Caco-2 (cell line): ENCODE measurements around the gene MSMB. TPM values are rescaled to one million over a fixed set of nuclear protein-coding genes. Genes with fewer than 3 reads are reported as not detected.

Experiments used
- BruUV-seq: library from RNA; stranded (reverse); fragments of 400-500 nt; replicated peaks from 2 replicates; lab custom pipeline; 2021; lab: Mats Ljungman, UMichigan
- CTCF ChIA-PET: fragments of 300-600 bp; sonication (Branson Sonifier 250); formaldehyde crosslinking; loops from one replicate; lab custom pipeline; 2022; ENCODE audit warnings: antibody characterized with exemption; lab: Charles Lee
- POLR2A ChIA-PET: fragments of 300-600 bp; sonication (Branson Sonifier 250); formaldehyde crosslinking; loops from one replicate; lab custom pipeline; 2022; ENCODE audit warnings: antibody characterized with exemption; lab: Charles Lee
- DNase-seq, 2 experiments: peaks; one replicate each; pipeline versions ENCODE4 v3.0.0 to v3.0.0-alpha.2; 2020 to 2022
- H3K27me3 ChIP-seq: replicated peaks from 2 replicates; pipeline ENCODE4 v1.6.0; 2011; ENCODE audit warnings: low read length; ENCODE audit not compliant: control insufficient read depth, insufficient read depth
- H3K36me3 ChIP-seq: 2 replicates; pipeline ENCODE4 v1.5.1; 2011; ENCODE audit warnings: low read length; ENCODE audit not compliant: control insufficient read depth, insufficient read depth
- H3K4me1 ChIP-seq: fragments of 250-450 bp; sonication (Bioruptor Pico); 2 replicates; pipeline ENCODE4 v1.5.1; 2020; ENCODE audit warnings: mild to moderate bottlenecking
- H3K4me3 ChIP-seq: 2 replicates; pipeline ENCODE4 v1.5.1; 2011; ENCODE audit warnings: low read depth, mild to moderate bottlenecking, control low read depth, low read length
- H3K9me3 ChIP-seq: fragments of 250-450 bp; sonication (Bioruptor Pico); 2 replicates; pipeline ENCODE4 v1.5.1; 2020; ENCODE audit warnings: mild to moderate bottlenecking, moderate library complexity
- H3K27ac Mint-ChIP-seq: one replicate; pipeline ENCODE4 v1.8.0; 2022; ENCODE audit warnings: mixed read lengths; ENCODE audit not compliant: unreplicated experiment
- H3K27me3 Mint-ChIP-seq: one replicate; pipeline ENCODE4 v1.8.0; 2022; ENCODE audit warnings: mixed read lengths; ENCODE audit not compliant: insufficient read depth, unreplicated experiment
- H3K36me3 Mint-ChIP-seq: one replicate; pipeline ENCODE4 v1.8.0; 2022; ENCODE audit warnings: mild to moderate bottlenecking, mixed read lengths; ENCODE audit not compliant: insufficient read depth, unreplicated experiment
- H3K4me1 Mint-ChIP-seq: one replicate; pipeline ENCODE4 v1.8.0; 2022; ENCODE audit warnings: low read depth, mixed read lengths; ENCODE audit not compliant: unreplicated experiment
- H3K4me3 Mint-ChIP-seq: one replicate; pipeline ENCODE4 v1.8.0; 2022; ENCODE audit warnings: mild to moderate bottlenecking, moderate library complexity, mixed read lengths; ENCODE audit not compliant: unreplicated experiment
- H3K9me3 Mint-ChIP-seq: one replicate; pipeline ENCODE4 v1.8.0; 2022; ENCODE audit warnings: mixed read lengths; ENCODE audit not compliant: unreplicated experiment
- CTCF ChIP-seq, 2 experiments: fragments of 200-600 bp in 1 of 2; IDR thresholded peaks; 1 replicate in 1 of 2; 2 replicates in 1 of 2; pipeline versions ENCODE4 v1.5.1 to v1.8.0; 2011 to 2022; ENCODE audit warnings: antibody characterized with exemption in 1 of 2, control low read depth in 1 of 2, inconsistent platforms in 1 of 2, low read depth in 1 of 2, low read length in 1 of 2, mild to moderate bottlenecking in 1 of 2, moderate library complexity in 1 of 2; ENCODE audit not compliant: insufficient read depth in 1 of 2, severe bottlenecking in 1 of 2, unreplicated experiment in 1 of 2
- intact Hi-C: fragments of 100-400 bp; cut with micrococcal nuclease; formaldehyde crosslinking; loops from one replicate; pipeline ENCODE4 v1.10.0; 2022; ENCODE audit not compliant: unreplicated experiment
- total RNA-seq: library from RNA; stranded (reverse); gene quantifications from 2 replicates; pipeline ENCODE4 v1.2.3, GENCODE V29; 2022

MSMB gene
- total RNA-seq, 1 experiment from 2014 or later: 0.84 TPM

- intact Hi-C loops: loop anchor here (1.0 to 10.0 kb wide), 2 partner anchors 20 to 193 kb away; no protein-coding TSS in a partner anchor
- no peak for TF ChIP-seq CTCF (IDR thresholded peaks at IDR 0.05; ENCODE audit: insufficient read depth in 1 of 2, low read depth in 1 of 2, low read length in 1 of 2, severe bottlenecking in 1 of 2, unreplicated experiment in 1 of 2)
- CTCF ChIA-PET: interaction anchor here (0.6 to 1.9 kb wide), 8 partner anchors 9 to 796 kb away, joined by 3 to 20 read pairs (median 5); partner anchors contain the start of gene TIMM23
- peaks cover 57% of the 10 kb centered on the region for H3K4me1 ChIP-seq
- Mint-ChIP-seq H3K27ac (peak overlapping the region; percentile 98), H3K4me1 (peaks cover 40% of the 10 kb centered on the region), H3K9me3 (no peaks in the 10 kb centered on the region), H3K36me3 (peaks cover 23% of the 10 kb centered on the region), H3K27me3 (no peaks in the 10 kb centered on the region), H3K4me3 (peak overlapping the region; percentile 100)
- 0 out of 2 replicates have a peak overlapping the region, but pooled peaks have one; percentile 3 for H3K4me3 ChIP-seq
- no peaks in the 10 kb centered on the region for H3K27me3 ChIP-seq
- no TSS peak for BruUV-seq
- H3K36me3 ChIP-seq: 0 out of 2 replicates have a peak, but pooled peaks cover under 1% of the 10 kb centered on the region
- H3K9me3 ChIP-seq: no peaks in the 10 kb centered on the region
- DNase-seq: peak; percentile 70 to 72
- POLR2A ChIA-PET: interaction anchor here (0.6 to 1.8 kb wide), 4 partner anchors 8 to 22 kb away, joined by 3 to 8 read pairs (median 4); no protein-coding TSS in a partner anchor
Observed at GRCh38 chr10:46031648-46032532, 14.2 kb downstream of the MSMB start.

GRCh38 chr10:46030091-46030937 lies 15.8 kb downstream of the MSMB start, which contains the start of gene NCOA4:
NCOA4 (minus strand) TSS chr10:46030623; CDS start chr10:46016680, 13,943 bp downstream.
- CTCF ChIA-PET: interaction anchor here (0.6 kb wide), 1 partner anchor 23 kb away, joined by 3 read pairs; no protein-coding TSS in a partner anchor
- peak within 1 kb of the TSS; percentile 100 for H3K4me3 Mint-ChIP-seq
- peaks cover 30% of the 10 kb centered on the region for H3K36me3 Mint-ChIP-seq
- no peaks in the 10 kb centered on the region for H3K27me3 Mint-ChIP-seq
- peak; percentile 99 for DNase-seq
- peaks cover 49% of the 10 kb centered on the region for H3K4me1 ChIP-seq
- H3K9me3 ChIP-seq: no peaks in the 10 kb centered on the region
- no peaks in the 10 kb centered on the region for H3K27me3 ChIP-seq
- intact Hi-C loops: loop anchor here (10.0 kb wide), 1 partner anchor 194 kb away; no protein-coding TSS in a partner anchor
- no peaks in the 10 kb centered on the region for H3K9me3 Mint-ChIP-seq
- H3K4me1 Mint-ChIP-seq: peaks cover 45% of the 10 kb centered on the region
- H3K36me3 ChIP-seq: 0 out of 2 replicates have a peak, but pooled peaks cover 3% of the 10 kb centered on the region
- H3K27ac Mint-ChIP-seq: peak within 1 kb of the TSS; percentile 98
- no TSS peak for BruUV-seq
- TF ChIP-seq CTCF (IDR thresholded peaks at IDR 0.05; ENCODE audit: insufficient read depth in 1 of 2, low read depth in 1 of 2, low read length in 1 of 2, severe bottlenecking in 1 of 2, unreplicated experiment in 1 of 2): peak; percentile 87 to 98
- H3K4me3 ChIP-seq: peak within 1 kb of the TSS; percentile 95
- POLR2A ChIA-PET: interaction anchor here (0.7 kb wide), 1 partner anchor 22 kb away, joined by 5 read pairs; no protein-coding TSS in a partner anchor
